Transverse colon (tissue), 4 donors: ENCODE results near the gene SLC16A3.

ENCODE experiments used
- EP300 ChIP-seq: sonication (generic); formaldehyde crosslinking; IDR thresholded peaks from one replicate; pipeline ENCODE4 v1.6.1; 2017; ENCODE audit warnings: antibody characterized with exemption, low read depth
- POLR2AphosphoS5 ChIP-seq, 3 donors: sonication (generic); formaldehyde crosslinking; IDR thresholded peaks; one replicate each; pipeline ENCODE4 v1.6.1; 2016; ENCODE audit warnings: antibody characterized with exemption in 3 of 3
- TF ChIP-seq, protein P1 (sequence below), 5 experiments: fragments of 200-600 bp in 3 of 5; fragments of 450-650 bp in 2 of 5; sonication (generic) in 3 of 5; IDR thresholded peaks; 1 replicate in 2 of 5; 2 replicates in 3 of 5; pipeline ENCODE4 v1.5.1; 2016 to 2017; ENCODE audit warnings: antibody characterized with exemption in 5 of 5, inconsistent platforms in 3 of 5, mild to moderate bottlenecking in 2 of 5, moderate library complexity in 1 of 5

GRCh38 chr17:82187500-82187899, 41.3 kb upstream of the SLC16A3 start:
- TF ChIP-seq EP300 (no peak), POLR2AphosphoS5 (IDR thresholded peaks at IDR 0.05) (no peak)
- TF ChIP-seq, protein P1, sequence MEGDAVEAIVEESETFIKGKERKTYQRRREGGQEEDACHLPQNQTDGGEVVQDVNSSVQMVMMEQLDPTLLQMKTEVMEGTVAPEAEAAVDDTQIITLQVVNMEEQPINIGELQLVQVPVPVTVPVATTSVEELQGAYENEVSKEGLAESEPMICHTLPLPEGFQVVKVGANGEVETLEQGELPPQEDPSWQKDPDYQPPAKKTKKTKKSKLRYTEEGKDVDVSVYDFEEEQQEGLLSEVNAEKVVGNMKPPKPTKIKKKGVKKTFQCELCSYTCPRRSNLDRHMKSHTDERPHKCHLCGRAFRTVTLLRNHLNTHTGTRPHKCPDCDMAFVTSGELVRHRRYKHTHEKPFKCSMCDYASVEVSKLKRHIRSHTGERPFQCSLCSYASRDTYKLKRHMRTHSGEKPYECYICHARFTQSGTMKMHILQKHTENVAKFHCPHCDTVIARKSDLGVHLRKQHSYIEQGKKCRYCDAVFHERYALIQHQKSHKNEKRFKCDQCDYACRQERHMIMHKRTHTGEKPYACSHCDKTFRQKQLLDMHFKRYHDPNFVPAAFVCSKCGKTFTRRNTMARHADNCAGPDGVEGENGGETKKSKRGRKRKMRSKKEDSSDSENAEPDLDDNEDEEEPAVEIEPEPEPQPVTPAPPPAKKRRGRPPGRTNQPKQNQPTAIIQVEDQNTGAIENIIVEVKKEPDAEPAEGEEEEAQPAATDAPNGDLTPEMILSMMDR (IDR thresholded peaks at IDR 0.05), result no peak
